Prostate gland (tissue), 2 donors: ENCODE data around the gene YPEL3.
"Not testable (repeated sequence)": the region's sequence is repeated elsewhere in the genome, so short reads cannot be mapped to it uniquely, and the experiment has no call there.

ENCODE experiments used
- POLR2A ChIP-seq: fragments of 450-650 bp; IDR thresholded peaks from one replicate; pipeline ENCODE4 v1.6.1; 2016; ENCODE audit warnings: antibody characterized with exemption, mild to moderate bottlenecking
- POLR2AphosphoS5 ChIP-seq: sonication (generic); formaldehyde crosslinking; IDR thresholded peaks from one replicate; pipeline ENCODE4 v1.6.1; 2017; ENCODE audit warnings: antibody characterized with exemption
- TF ChIP-seq, protein P1 (sequence below), 4 experiments: fragments of 200-600 bp in 2 of 4; fragments of 450-650 bp in 2 of 4; sonication (generic) in 2 of 4; IDR thresholded peaks; 1 replicate in 3 of 4; 2 replicates in 1 of 4; pipeline ENCODE4 v1.5.1; 2016 to 2019; ENCODE audit warnings: antibody characterized with exemption in 4 of 4, mild to moderate bottlenecking in 2 of 4, moderate library complexity in 2 of 4

DNA sequence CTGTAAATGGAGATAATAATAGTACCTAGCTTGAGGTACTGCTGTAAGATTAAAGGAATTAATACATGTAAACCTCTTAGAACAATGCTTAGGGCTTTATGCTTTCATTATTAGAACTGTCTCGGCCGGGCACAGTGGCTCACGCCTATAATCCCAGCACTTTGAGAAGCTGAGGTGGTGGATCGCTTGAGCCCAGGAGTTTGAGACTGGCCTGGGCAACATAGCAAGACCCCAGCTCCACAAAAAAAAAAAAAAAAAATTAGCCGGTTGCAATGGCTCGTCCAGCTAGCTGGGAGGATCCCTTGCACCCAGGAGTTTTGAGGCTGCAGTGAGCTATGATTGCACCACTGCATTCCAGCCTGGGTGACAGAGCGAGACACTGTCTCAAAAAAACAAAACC is 18.8 kb upstream of the YPEL3 start:
- not testable (repeated sequence) for TF ChIP-seq POLR2A, POLR2AphosphoS5
- TF ChIP-seq, protein P1, sequence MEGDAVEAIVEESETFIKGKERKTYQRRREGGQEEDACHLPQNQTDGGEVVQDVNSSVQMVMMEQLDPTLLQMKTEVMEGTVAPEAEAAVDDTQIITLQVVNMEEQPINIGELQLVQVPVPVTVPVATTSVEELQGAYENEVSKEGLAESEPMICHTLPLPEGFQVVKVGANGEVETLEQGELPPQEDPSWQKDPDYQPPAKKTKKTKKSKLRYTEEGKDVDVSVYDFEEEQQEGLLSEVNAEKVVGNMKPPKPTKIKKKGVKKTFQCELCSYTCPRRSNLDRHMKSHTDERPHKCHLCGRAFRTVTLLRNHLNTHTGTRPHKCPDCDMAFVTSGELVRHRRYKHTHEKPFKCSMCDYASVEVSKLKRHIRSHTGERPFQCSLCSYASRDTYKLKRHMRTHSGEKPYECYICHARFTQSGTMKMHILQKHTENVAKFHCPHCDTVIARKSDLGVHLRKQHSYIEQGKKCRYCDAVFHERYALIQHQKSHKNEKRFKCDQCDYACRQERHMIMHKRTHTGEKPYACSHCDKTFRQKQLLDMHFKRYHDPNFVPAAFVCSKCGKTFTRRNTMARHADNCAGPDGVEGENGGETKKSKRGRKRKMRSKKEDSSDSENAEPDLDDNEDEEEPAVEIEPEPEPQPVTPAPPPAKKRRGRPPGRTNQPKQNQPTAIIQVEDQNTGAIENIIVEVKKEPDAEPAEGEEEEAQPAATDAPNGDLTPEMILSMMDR (IDR thresholded peaks at IDR 0.05) = not testable (repeated sequence)
